ENCODE results near the gene TTBK2.

Gene TTBK2

DNA sequence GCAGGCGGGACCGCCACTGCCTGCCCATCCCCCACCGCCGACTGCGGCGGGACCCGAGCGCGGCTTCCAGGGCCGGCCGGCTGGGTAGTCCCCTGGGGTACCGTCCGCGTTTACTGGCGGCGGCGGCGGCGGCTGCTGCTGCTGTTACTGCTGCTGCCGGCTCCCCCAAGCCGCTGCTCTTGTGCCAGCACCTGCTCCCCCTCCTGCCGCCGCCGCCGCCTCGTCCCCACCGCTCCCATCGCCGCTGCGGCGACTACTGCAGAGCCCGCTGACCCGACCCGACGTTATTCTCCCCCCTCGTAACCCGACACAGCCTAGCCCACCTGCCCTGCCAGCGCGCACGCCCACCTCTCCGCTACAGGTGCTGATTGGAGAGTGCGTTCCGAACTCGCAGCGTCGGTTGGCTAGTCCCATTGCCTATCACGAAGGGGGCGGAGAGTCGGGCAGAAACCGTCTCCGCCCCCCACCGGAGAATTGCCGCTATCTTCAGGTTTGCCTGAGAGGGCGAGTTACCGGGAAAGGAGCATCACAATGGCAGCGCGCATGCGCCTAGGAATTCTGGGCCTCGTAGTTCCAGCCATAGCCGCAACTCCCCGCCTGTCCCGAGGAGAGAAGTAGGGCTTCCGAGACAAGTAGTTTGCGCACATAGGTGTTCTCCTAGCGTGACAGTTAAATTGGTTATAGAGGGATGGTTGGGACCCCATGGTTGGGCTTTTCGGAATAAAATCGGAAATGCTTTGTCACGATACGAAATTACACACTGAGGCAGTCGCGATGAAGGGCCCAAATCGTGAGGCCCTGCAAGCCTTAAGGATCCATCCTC lies at the start of gene TTBK2 (continued):
- TF ChIP-seq ZNF707 (tag by site-specific recombination; IDR thresholded peaks at IDR 0.05) (no peak), ZNF391 (tag by site-specific recombination; IDR thresholded peaks at IDR 0.05; ENCODE audit: borderline replicate concordance, low read depth) (0 out of 2 replicates have a peak, but pooled peaks have one; percentile 62), ZNF521 (tag by site-specific recombination; IDR thresholded peaks at IDR 0.05) (no peak), SP7 (tag by site-specific recombination; IDR thresholded peaks at IDR 0.05) (peak; percentile 55; the same call in 1 of the 2 replicates), SCRT2 (tag by site-specific recombination; IDR thresholded peaks at IDR 0.05) (no peak), ZNF555 (tag by site-specific recombination; conservative IDR thresholded peaks at IDR 0.05) (no peak), ZNF324 (tag by site-specific recombination; IDR thresholded peaks at IDR 0.05) (no peak), KLF16 (tag by site-specific recombination; IDR thresholded peaks at IDR 0.05) (peak; percentile 93), MEIS1 (CRISPR knock-in tag; IDR thresholded peaks at IDR 0.05; ENCODE audit: borderline replicate concordance) (no peak), ZNF558 (tag by site-specific recombination; IDR thresholded peaks at IDR 0.05) (no peak), BCL11B (tag by site-specific recombination; IDR thresholded peaks at IDR 0.05; ENCODE audit: low read depth) (peak; percentile 49; the same call in 1 of the 2 replicates), ZNF610 (tag by site-specific recombination; IDR thresholded peaks at IDR 0.05; ENCODE audit: borderline replicate concordance) (no peak), ZNF202 (tag by site-specific recombination; IDR thresholded peaks at IDR 0.05; ENCODE audit: borderline replicate concordance) (no peak), RBAK (tag by site-specific recombination; IDR thresholded peaks at IDR 0.05) (no peak), ZNF10 (tag by site-specific recombination; IDR thresholded peaks at IDR 0.05) (no peak), GLIS1 (tag by site-specific recombination; IDR thresholded peaks at IDR 0.05) (peak; percentile 37), ZNF510 (tag by site-specific recombination; IDR thresholded peaks at IDR 0.05; ENCODE audit: insufficient replicate concordance) (no peak), ZNF768 (tag by site-specific recombination; IDR thresholded peaks at IDR 0.05) (no peak), ZEB2 (tag by site-specific recombination; IDR thresholded peaks at IDR 0.05) (peak; percentile 98), ZNF830 (tag by site-specific recombination; IDR thresholded peaks at IDR 0.05; ENCODE audit: low read depth) (no peak), ZNF701 (tag by site-specific recombination; IDR thresholded peaks at IDR 0.05) (no peak), ZNF138 (tag by site-specific recombination; IDR thresholded peaks at IDR 0.05; ENCODE audit: borderline replicate concordance) (no peak), ZNF560 (tag by site-specific recombination; IDR thresholded peaks at IDR 0.05; ENCODE audit: borderline replicate concordance) (no peak), ZNF529 (tag by site-specific recombination; IDR thresholded peaks at IDR 0.05; ENCODE audit: insufficient replicate concordance) (no peak), GLIS2 (tag by site-specific recombination; IDR thresholded peaks at IDR 0.05) (peak; percentile 71; the same call in 1 of the 2 replicates), HOXC10 (CRISPR knock-in tag; IDR thresholded peaks at IDR 0.05) (no peak)
- TF ChIP-seq, protein P1, sequence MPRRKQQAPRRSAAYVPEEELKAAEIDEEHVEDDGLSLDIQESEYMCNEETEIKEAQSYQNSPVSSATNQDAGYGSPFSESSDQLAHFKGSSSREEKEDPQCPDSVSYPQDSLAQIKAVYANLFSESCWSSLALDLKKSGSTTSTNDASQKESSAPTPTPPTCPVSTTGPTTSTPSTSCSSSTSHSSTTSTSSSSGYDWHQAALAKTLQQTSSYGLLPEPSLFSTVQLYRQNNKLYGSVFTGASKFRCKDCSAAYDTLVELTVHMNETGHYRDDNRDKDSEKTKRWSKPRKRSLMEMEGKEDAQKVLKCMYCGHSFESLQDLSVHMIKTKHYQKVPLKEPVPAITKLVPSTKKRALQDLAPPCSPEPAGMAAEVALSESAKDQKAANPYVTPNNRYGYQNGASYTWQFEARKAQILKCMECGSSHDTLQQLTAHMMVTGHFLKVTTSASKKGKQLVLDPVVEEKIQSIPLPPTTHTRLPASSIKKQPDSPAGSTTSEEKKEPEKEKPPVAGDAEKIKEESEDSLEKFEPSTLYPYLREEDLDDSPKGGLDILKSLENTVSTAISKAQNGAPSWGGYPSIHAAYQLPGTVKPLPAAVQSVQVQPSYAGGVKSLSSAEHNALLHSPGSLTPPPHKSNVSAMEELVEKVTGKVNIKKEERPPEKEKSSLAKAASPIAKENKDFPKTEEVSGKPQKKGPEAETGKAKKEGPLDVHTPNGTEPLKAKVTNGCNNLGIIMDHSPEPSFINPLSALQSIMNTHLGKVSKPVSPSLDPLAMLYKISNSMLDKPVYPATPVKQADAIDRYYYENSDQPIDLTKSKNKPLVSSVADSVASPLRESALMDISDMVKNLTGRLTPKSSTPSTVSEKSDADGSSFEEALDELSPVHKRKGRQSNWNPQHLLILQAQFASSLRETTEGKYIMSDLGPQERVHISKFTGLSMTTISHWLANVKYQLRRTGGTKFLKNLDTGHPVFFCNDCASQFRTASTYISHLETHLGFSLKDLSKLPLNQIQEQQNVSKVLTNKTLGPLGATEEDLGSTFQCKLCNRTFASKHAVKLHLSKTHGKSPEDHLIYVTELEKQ (tag by site-specific recombination; IDR thresholded peaks at IDR 0.05; ENCODE audit: borderline replicate concordance) = no peak
- TF ChIP-seq, protein P2, sequence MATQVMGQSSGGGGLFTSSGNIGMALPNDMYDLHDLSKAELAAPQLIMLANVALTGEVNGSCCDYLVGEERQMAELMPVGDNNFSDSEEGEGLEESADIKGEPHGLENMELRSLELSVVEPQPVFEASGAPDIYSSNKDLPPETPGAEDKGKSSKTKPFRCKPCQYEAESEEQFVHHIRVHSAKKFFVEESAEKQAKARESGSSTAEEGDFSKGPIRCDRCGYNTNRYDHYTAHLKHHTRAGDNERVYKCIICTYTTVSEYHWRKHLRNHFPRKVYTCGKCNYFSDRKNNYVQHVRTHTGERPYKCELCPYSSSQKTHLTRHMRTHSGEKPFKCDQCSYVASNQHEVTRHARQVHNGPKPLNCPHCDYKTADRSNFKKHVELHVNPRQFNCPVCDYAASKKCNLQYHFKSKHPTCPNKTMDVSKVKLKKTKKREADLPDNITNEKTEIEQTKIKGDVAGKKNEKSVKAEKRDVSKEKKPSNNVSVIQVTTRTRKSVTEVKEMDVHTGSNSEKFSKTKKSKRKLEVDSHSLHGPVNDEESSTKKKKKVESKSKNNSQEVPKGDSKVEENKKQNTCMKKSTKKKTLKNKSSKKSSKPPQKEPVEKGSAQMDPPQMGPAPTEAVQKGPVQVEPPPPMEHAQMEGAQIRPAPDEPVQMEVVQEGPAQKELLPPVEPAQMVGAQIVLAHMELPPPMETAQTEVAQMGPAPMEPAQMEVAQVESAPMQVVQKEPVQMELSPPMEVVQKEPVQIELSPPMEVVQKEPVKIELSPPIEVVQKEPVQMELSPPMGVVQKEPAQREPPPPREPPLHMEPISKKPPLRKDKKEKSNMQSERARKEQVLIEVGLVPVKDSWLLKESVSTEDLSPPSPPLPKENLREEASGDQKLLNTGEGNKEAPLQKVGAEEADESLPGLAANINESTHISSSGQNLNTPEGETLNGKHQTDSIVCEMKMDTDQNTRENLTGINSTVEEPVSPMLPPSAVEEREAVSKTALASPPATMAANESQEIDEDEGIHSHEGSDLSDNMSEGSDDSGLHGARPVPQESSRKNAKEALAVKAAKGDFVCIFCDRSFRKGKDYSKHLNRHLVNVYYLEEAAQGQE (tag by site-specific recombination; IDR thresholded peaks at IDR 0.05) = no peak
- TF ChIP-seq, protein P3, sequence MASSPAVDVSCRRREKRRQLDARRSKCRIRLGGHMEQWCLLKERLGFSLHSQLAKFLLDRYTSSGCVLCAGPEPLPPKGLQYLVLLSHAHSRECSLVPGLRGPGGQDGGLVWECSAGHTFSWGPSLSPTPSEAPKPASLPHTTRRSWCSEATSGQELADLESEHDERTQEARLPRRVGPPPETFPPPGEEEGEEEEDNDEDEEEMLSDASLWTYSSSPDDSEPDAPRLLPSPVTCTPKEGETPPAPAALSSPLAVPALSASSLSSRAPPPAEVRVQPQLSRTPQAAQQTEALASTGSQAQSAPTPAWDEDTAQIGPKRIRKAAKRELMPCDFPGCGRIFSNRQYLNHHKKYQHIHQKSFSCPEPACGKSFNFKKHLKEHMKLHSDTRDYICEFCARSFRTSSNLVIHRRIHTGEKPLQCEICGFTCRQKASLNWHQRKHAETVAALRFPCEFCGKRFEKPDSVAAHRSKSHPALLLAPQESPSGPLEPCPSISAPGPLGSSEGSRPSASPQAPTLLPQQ (tag by site-specific recombination; IDR thresholded peaks at IDR 0.05) = no peak
- TF ChIP-seq, protein P4, sequence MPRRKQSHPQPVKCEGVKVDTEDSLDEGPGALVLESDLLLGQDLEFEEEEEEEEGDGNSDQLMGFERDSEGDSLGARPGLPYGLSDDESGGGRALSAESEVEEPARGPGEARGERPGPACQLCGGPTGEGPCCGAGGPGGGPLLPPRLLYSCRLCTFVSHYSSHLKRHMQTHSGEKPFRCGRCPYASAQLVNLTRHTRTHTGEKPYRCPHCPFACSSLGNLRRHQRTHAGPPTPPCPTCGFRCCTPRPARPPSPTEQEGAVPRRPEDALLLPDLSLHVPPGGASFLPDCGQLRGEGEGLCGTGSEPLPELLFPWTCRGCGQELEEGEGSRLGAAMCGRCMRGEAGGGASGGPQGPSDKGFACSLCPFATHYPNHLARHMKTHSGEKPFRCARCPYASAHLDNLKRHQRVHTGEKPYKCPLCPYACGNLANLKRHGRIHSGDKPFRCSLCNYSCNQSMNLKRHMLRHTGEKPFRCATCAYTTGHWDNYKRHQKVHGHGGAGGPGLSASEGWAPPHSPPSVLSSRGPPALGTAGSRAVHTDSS (tag by site-specific recombination; IDR thresholded peaks at IDR 0.05) = peak; percentile 84

Data from HEK293 (cell line).